Measurements from ENCODE around the gene TMEM212. TPM values are rescaled to one million over a fixed set of nuclear protein-coding genes. Genes with fewer than 3 reads are reported as not detected.
"Not testable (repeated sequence)": the region's sequence is repeated elsewhere in the genome, so short reads cannot be mapped to it uniquely, and the experiment has no call there.

TMEM212 gene
- total and polyA plus RNA-seq, 8 donors, result not detected

DNA sequence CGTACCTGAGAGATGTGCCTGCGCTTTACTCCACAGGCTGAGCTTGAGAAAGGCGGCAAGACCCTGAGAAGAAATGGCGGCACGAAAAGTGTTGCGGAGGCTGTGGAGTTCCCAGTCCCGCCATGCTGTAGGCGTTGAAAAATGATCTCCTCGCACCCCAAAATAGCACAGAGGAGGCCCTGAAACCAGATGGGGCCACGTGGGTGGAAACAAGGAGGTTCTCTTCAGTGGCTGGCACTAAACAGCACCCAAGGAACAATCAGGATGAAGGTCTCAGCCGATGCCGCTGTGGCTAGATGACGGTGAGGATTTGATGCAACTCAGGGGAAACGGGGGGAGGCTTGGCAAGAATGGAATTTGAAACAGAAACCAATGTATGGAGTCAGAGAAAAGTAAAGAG lies 57.3 kb downstream of the TMEM212 start:
- DNase-seq, result no peak
- 88 to 95% (median 93%) methylated on average over 14 of the region's 14 CpGs for WGBS, 5 donors
- H3K4me3 ChIP-seq, result no peak overlapping the region

DNA sequence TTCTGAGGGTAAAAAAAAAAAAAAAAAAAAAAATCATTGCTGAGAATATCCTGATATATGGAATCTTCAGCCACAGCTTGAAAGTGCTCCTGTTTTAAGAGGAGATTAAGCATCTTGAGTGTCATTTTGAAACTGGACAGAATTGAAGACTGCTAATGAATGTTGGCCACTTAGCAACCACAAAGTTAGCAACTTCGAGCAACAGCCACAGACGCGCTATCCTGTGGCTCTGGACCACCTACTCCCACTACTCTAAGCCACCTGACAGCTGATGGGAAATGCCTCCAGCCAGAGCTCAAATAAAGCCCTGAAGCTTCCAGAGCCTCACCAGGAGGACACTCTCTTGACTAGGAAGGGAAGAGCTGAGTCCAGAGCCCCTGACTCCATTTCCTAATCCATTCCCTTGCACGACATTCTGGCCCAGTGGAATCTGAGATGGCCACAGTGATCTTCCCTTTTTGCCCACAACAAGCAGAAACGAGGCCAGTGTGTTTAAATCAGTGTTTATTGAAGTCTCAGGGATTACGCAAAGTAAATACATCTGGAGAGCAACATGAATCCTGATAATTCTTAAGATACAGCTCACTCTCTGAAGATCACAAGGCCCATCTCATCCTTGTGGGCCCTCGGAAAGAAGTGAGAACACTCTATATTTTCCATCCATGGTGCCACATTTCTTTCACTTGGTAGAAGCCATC lies 58.6 kb downstream of the TMEM212 start:
- H3K27ac ChIP-seq, result no peak overlapping the region
- 68 to 82% (median 78%) methylated on average over 7 of the region's 7 CpGs for WGBS, 5 donors
- intact Hi-C loops (cut with DNase I; ENCODE audit: low total_unique reads), result no loop called here
- H3K4me1 ChIP-seq, result no peaks in the 10 kb centered on the region
- H3K36me3 ChIP-seq, result no peaks in the 10 kb centered on the region
- no peaks in the 10 kb centered on the region for H3K27me3 ChIP-seq
- no peak for TF ChIP-seq EP300 (IDR thresholded peaks at IDR 0.05)
- TF ChIP-seq POLR2AphosphoS5 (IDR thresholded peaks at IDR 0.05), result no peak
- TF ChIP-seq, protein P1, sequence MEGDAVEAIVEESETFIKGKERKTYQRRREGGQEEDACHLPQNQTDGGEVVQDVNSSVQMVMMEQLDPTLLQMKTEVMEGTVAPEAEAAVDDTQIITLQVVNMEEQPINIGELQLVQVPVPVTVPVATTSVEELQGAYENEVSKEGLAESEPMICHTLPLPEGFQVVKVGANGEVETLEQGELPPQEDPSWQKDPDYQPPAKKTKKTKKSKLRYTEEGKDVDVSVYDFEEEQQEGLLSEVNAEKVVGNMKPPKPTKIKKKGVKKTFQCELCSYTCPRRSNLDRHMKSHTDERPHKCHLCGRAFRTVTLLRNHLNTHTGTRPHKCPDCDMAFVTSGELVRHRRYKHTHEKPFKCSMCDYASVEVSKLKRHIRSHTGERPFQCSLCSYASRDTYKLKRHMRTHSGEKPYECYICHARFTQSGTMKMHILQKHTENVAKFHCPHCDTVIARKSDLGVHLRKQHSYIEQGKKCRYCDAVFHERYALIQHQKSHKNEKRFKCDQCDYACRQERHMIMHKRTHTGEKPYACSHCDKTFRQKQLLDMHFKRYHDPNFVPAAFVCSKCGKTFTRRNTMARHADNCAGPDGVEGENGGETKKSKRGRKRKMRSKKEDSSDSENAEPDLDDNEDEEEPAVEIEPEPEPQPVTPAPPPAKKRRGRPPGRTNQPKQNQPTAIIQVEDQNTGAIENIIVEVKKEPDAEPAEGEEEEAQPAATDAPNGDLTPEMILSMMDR (IDR thresholded peaks at IDR 0.05), result no peak
- TF ChIP-seq POLR2A (IDR thresholded peaks at IDR 0.05), result no peak
- H3K9me3 ChIP-seq, result no peaks in the 10 kb centered on the region
- DNase-seq, result no peak
- no peak overlapping the region for H3K4me3 ChIP-seq

More for the DNA sequence above, 57.3 kb downstream of the TMEM212 start:
- H3K27me3 ChIP-seq, result no peaks in the 10 kb centered on the region
- no peak overlapping the region for H3K27ac ChIP-seq
- no peaks in the 10 kb centered on the region for H3K36me3 ChIP-seq
- H3K9me3 ChIP-seq, result no peaks in the 10 kb centered on the region
- intact Hi-C loops (cut with DNase I; ENCODE audit: low total_unique reads), result no loop called here
- TF ChIP-seq EP300 (IDR thresholded peaks at IDR 0.05), result no peak
- TF ChIP-seq POLR2A (IDR thresholded peaks at IDR 0.05), result no peak
- TF ChIP-seq, protein P1 (IDR thresholded peaks at IDR 0.05), result no peak
- TF ChIP-seq POLR2AphosphoS5 (IDR thresholded peaks at IDR 0.05), result no peak
- H3K4me1 ChIP-seq, result no peaks in the 10 kb centered on the region

DNA sequence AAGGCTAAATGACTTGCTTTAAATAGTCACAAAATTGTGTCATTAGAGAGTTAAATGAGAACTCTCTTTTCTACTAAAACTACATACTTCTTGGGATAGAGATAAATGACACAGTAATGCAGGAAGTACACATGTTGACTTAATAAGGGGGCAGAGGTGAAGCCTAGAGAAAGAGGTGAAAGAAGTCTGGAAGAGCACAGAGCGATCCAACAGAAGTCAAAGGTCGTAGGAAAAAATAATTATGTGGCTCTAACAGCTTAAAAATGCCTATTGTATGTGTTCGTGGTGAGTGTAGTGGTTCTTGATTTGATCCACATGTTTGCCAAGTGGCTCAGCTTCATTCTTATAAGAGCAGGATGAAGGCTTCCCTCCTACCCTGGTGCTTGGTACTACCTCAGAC lies 61.7 kb downstream of the TMEM212 start:
- no peaks in the 10 kb centered on the region for H3K4me1 ChIP-seq
- no peak overlapping the region for H3K4me3 ChIP-seq
- H3K27me3 ChIP-seq, result no peaks in the 10 kb centered on the region
- TF ChIP-seq, protein P1 (IDR thresholded peaks at IDR 0.05), result no peak
- no peak for TF ChIP-seq POLR2A (IDR thresholded peaks at IDR 0.05)
- TF ChIP-seq EP300 (IDR thresholded peaks at IDR 0.05), result no peak
- TF ChIP-seq POLR2AphosphoS5 (IDR thresholded peaks at IDR 0.05), result no peak
- H3K27ac ChIP-seq, result no peak overlapping the region
- 52 to 67% (median 53%) methylated on average over 3 of the region's 3 CpGs for WGBS, 5 donors
- no peaks in the 10 kb centered on the region for H3K36me3 ChIP-seq
- DNase-seq, result no peak
- intact Hi-C loops (cut with DNase I; ENCODE audit: low total_unique reads), result no loop called here
- H3K9me3 ChIP-seq, result no peaks in the 10 kb centered on the region

DNA sequence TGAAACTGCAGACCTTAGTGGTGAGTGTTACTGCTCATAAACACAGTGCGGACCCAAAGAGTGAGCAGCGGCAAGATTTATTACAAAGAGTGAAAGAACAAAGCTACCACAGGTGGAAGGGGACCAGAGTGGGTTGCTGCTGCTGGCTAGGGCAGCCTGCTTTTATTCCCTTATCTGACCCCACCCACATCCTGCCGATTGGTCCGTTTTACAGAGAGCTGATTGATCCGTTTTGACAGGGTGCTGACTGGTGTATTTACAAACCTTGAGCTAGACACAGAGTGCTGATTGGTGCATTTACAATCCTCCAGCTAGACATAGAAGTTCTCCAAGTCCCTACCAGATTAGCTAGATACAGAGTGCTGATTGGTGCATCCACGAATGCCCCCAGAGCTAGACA lies 63.4 kb downstream of the TMEM212 start:
- H3K36me3 ChIP-seq; H3K9me3 ChIP-seq; H3K4me1 ChIP-seq; H3K4me3 ChIP-seq; DNase-seq; intact Hi-C loops (cut with DNase I; ENCODE audit: low total_unique reads); H3K27me3 ChIP-seq; H3K27ac ChIP-seq: not testable (repeated sequence)
- 83 to 93% (median 92%) methylated on average over 6 of the region's 6 CpGs for WGBS, 5 donors

DNA sequence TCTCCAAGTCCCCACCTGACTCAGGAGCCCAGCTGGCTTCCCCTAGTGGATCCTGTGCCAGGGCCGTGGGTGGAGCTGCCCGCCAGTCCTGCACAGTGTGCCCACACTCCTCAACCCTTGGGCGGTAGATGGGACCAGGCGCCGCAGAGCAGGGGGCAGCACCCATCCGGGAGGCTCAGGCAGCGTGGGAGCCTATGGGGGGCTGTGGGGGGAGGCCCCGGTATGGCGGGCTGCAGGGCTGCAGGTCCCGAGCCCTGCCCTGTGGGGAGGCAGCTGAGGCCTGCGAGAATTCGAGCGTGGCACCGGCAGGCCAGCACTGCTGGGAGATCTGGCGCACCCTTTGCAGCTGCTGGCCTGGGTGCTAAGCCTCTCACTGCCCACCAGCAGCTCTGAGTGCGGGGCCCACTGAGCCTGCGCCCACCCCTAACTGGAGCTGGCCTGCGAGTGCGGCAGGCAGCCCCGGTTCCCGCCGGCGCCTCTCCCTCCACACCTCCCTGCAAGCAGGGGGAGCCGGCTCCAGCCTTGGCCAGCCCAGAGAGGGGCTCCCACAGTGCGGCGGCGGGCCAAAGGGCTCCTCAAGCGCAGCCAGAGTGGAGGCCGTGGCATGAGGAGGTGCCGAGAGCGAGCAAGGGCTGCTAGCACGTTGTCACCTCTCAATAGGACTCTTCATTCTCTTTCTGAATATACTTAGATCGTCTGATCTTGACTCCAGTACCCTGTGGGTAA lies 64.0 kb downstream of the TMEM212 start:
- TF ChIP-seq, protein P1 (IDR thresholded peaks at IDR 0.05), result no peak
- no peak for TF ChIP-seq POLR2AphosphoS5 (IDR thresholded peaks at IDR 0.05)
- WGBS, 5 donors, result 83 to 98% (median 95%) methylated on average over 22 to 33 of the region's 33 CpGs
- intact Hi-C loops (cut with DNase I; ENCODE audit: low total_unique reads), result no loop called here

More for the DNA sequence above, 64.0 kb downstream of the TMEM212 start:
- Histone ChIP-seq H3K27ac (no peak overlapping the region), H3K9me3 (no peaks in the 10 kb centered on the region), H3K27me3 (no peaks in the 10 kb centered on the region), H3K4me3 (no peak overlapping the region), H3K36me3 (no peaks in the 10 kb centered on the region), H3K4me1 (no peaks in the 10 kb centered on the region)
- no peak for DNase-seq

Data from stomach (tissue), 9 donors.